ENCODE results near the gene DPH7. TPM values are rescaled to one million over a fixed set of nuclear protein-coding genes. Genes with fewer than 3 reads are reported as not detected.
"Not testable (repeated sequence)": the region's sequence is repeated elsewhere in the genome, so short reads cannot be mapped to it uniquely, and the experiment has no call there.

Gene DPH7
- total RNA-seq, 1 donor from 2014 or later = 32.2 TPM

DNA sequence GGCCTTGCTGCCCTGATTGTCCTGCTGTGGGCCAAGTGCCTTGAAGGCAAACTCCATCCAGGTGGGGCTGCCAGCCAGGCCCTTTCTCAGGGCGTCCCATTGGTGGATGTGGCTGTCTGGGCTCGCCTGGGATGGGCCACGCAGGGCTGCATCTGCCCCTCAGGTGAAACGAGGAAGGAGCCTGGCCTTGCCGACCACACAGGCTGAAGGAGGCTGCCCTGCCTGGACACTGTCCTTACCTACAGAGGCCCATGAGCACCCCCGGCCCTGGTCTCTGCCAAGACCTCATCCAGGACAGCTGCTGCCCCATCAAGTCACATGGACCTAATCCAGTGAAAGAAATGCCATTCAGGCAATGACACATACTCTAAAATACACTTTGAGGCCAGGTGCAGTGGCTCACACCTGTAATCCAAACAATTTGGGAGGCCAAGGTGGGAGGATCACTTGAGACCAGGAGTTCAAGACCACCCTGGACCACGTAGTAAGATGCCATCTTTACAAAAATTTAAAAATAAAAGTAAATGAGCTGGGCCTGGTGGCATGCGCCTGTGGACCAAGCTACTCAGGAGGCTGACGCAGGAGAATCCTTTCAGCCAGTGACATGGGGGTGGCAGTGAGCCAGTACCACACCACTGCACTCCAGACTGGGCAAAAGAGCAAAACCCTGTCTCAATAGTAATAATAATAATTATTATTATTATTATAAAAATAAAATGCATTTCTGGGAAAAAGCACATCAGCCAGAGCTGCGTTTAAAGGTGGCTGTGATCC is 62.4 kb downstream of the DPH7 start:
- TF ChIP-seq, protein P1, sequence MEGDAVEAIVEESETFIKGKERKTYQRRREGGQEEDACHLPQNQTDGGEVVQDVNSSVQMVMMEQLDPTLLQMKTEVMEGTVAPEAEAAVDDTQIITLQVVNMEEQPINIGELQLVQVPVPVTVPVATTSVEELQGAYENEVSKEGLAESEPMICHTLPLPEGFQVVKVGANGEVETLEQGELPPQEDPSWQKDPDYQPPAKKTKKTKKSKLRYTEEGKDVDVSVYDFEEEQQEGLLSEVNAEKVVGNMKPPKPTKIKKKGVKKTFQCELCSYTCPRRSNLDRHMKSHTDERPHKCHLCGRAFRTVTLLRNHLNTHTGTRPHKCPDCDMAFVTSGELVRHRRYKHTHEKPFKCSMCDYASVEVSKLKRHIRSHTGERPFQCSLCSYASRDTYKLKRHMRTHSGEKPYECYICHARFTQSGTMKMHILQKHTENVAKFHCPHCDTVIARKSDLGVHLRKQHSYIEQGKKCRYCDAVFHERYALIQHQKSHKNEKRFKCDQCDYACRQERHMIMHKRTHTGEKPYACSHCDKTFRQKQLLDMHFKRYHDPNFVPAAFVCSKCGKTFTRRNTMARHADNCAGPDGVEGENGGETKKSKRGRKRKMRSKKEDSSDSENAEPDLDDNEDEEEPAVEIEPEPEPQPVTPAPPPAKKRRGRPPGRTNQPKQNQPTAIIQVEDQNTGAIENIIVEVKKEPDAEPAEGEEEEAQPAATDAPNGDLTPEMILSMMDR (IDR thresholded peaks at IDR 0.05; ENCODE audit: unreplicated experiment) = no peak
- Mint-ChIP-seq H3K36me3 (ENCODE audit: low read depth, unreplicated experiment) (peaks cover 16% of the 10 kb centered on the region), H3K27ac (ENCODE audit: unreplicated experiment) (no peak overlapping the region), H3K4me3 (ENCODE audit: unreplicated experiment) (no peak overlapping the region), H3K9me3 (ENCODE audit: unreplicated experiment) (no peaks in the 10 kb centered on the region), H3K4me1 (ENCODE audit: unreplicated experiment) (no peaks in the 10 kb centered on the region), H3K27me3 (ENCODE audit: unreplicated experiment) (peaks cover 4% of the 10 kb centered on the region)
- DNase-seq (ENCODE audit: low spot score) = no peak

DNA sequence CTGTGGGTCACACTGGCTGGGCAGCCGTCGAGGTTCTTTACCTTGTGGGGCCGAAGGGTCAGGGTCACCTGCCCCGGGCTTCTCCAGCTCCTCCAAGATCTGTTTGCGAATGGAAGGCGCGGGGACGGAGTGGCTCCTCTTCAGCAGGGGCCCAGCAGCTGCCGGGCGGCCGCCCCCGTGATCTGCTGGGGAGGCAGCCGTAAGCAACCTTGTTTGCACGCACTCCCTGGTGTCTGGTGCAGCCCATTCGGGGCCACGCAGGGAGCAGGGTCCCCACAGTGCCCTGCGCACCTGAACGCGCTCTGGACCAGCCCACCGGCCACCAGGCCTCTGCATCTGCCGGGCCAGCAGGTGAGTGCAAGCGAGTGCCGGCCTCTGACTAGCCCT is 63.4 kb downstream of the DPH7 start:
- peaks cover 15% of the 10 kb centered on the region for H3K36me3 Mint-ChIP-seq (ENCODE audit: low read depth, unreplicated experiment)
- peaks cover 4% of the 10 kb centered on the region for H3K27me3 Mint-ChIP-seq (ENCODE audit: unreplicated experiment)
- H3K4me1 Mint-ChIP-seq (ENCODE audit: unreplicated experiment) = no peaks in the 10 kb centered on the region
- no peak overlapping the region for H3K27ac Mint-ChIP-seq (ENCODE audit: unreplicated experiment)
- TF ChIP-seq, protein P1 (IDR thresholded peaks at IDR 0.05; ENCODE audit: unreplicated experiment) = no peak
- DNase-seq (ENCODE audit: low spot score) = no peak
- no peak overlapping the region for H3K4me3 Mint-ChIP-seq (ENCODE audit: unreplicated experiment)
- H3K9me3 Mint-ChIP-seq (ENCODE audit: unreplicated experiment) = no peaks in the 10 kb centered on the region

DNA sequence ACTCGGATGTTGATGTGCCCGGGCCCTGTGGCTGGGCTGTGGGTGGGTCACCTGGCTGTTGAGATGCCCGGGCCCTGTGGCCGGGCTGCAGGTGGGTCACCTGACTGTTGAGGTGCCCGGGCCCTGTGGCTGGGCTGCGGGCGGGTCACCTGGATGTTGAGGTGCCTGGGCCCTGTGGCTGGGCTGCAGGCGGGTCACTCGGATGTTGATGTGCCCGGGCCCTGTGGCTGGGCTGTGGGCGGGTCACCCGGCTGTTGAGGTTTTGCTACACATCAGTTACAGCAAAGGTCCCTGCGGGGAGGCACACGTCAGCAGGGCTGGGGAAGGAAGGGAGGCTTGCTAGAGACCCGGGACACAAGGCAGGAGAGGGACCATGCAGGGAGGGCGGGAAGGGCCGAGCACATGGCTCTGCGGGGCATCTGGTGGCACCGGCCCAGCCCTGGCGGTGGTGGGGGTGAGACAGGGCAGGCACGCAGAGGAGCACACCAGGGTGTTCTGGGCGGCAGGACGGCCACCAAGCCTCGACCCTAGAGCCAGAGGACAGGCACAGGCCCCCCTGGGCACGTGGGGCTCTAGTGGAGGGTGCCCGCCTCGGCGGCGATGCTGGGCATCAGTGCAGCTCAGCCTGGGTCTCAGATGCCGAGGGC is 63.9 kb downstream of the DPH7 start:
- H3K36me3 Mint-ChIP-seq (ENCODE audit: low read depth, unreplicated experiment) = peaks cover 12% of the 10 kb centered on the region
- no peak for DNase-seq (ENCODE audit: low spot score)
- TF ChIP-seq, protein P1 (IDR thresholded peaks at IDR 0.05; ENCODE audit: unreplicated experiment) = no peak
- no peaks in the 10 kb centered on the region for H3K4me1 Mint-ChIP-seq (ENCODE audit: unreplicated experiment)
- no peak overlapping the region for H3K27ac Mint-ChIP-seq (ENCODE audit: unreplicated experiment)
- H3K27me3 Mint-ChIP-seq (ENCODE audit: unreplicated experiment) = peaks cover 4% of the 10 kb centered on the region
- no peak overlapping the region for H3K4me3 Mint-ChIP-seq (ENCODE audit: unreplicated experiment)
- H3K9me3 Mint-ChIP-seq (ENCODE audit: unreplicated experiment) = no peaks in the 10 kb centered on the region

DNA sequence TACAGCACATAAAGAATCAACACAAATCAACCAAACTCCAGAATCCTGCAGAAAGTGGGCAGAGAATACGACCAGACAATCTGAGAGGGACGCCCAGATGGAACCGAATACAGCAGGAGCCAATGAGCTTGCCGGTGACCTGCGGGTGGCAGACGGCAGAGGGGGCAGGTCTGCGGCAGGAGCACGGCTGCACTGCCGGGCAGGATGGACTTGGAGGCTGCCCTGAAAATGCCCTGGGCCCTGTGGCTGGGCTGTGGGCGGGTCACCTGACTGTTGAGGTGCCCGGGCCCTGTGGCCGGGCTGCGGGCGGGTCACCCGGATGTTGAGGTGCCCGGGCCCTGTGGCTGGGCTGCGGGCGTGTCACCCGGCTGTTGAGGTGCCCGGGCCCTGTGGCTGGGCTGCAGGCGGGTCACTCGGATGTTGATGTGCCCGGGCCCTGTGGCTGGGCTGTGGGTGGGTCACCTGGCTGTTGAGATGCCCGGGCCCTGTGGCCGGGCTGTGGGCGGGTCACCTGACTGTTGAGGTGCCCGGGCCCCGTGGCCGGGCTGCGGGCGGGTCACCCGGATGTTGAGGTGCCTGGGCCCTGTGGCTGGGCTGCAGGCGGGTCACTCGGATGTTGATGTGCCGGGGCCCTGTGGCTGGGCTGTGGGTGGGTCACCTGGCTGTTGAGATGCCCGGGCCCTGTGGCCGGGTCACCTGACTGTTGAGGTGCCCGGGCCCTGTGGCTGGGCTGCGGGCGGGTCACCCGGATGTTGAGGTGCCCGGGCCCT is 64.7 kb downstream of the DPH7 start:
- Mint-ChIP-seq H3K4me3 (ENCODE audit: unreplicated experiment) (peak overlapping the region; percentile 48), H3K36me3 (ENCODE audit: low read depth, unreplicated experiment) (peaks cover 18% of the 10 kb centered on the region)
- H3K27ac Mint-ChIP-seq (ENCODE audit: unreplicated experiment); H3K27me3 Mint-ChIP-seq (ENCODE audit: unreplicated experiment); H3K4me1 Mint-ChIP-seq (ENCODE audit: unreplicated experiment); H3K9me3 Mint-ChIP-seq (ENCODE audit: unreplicated experiment); DNase-seq (ENCODE audit: low spot score): not testable (repeated sequence)

DNA sequence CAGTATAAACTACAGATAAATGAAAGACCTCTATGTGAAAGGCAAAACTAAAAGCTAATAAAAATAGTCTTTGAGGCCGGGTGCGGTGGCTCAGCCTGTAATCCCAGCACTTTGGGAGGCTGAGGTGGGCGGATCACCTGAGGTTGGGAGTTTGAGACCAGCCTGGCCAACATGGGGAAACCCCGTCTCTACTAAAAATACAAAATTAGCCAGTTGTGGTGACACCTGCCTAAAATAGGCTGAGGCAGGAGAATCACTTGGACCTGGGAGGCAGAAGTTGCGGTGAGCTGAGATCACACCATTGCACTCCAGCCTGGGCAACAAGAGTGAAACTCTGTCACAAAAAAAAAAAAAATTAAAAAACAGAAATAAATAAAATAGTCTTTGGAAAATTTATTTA is 65.6 kb downstream of the DPH7 start:
- not testable (repeated sequence) for H3K4me1 Mint-ChIP-seq (ENCODE audit: unreplicated experiment); DNase-seq (ENCODE audit: low spot score); H3K9me3 Mint-ChIP-seq (ENCODE audit: unreplicated experiment); H3K27me3 Mint-ChIP-seq (ENCODE audit: unreplicated experiment); H3K27ac Mint-ChIP-seq (ENCODE audit: unreplicated experiment)
- peak overlapping the region; percentile 48 for H3K4me3 Mint-ChIP-seq (ENCODE audit: unreplicated experiment)
- H3K36me3 Mint-ChIP-seq (ENCODE audit: low read depth, unreplicated experiment) = peaks cover 20% of the 10 kb centered on the region
